Measurements from ENCODE around the gene CENPU. TPM values are rescaled to one million over a fixed set of nuclear protein-coding genes. Genes with fewer than 3 reads are reported as not detected.

CENPU gene
- total RNA-seq, 2 experiments from 2014 or later: 49.7 to 53.4 TPM

GRCh38 chr4:184729946-184730345 lies 4.0 kb downstream of the CENPU start:
- POLR2A ChIA-PET: interaction anchor here (0.7 to 1.3 kb wide), 4 partner anchors 23 to 104 kb away, joined by 3 to 4 read pairs (median 3); no protein-coding TSS in a partner anchor
- no peak for DNase-seq
- CTCF ChIA-PET: no interaction called here
- Mint-ChIP-seq H3K4me1 (ENCODE audit: low read depth) (peaks cover 21% of the 10 kb centered on the region), H3K4me3 (no peak overlapping the region), H3K27ac (no peak overlapping the region), H3K27me3 (no peaks in the 10 kb centered on the region), H3K9me3 (no peaks in the 10 kb centered on the region), H3K36me3 (ENCODE audit: low read depth) (peaks cover 54% of the 10 kb centered on the region)
- TF ChIP-seq CTCF (IDR thresholded peaks at IDR 0.05): no peak
- intact Hi-C loops (cut with micrococcal nuclease): loop anchor here (5.0 to 10.0 kb wide), 2 partner anchors 83 to 445 kb away; partner anchors contain the start of genes CASP3 and PRIMPOL
- no peak for ATAC-seq

GRCh38 chr4:184728858-184729257 lies 5.0 kb downstream of the CENPU start:
- TF ChIP-seq CTCF (IDR thresholded peaks at IDR 0.05): no peak
- Mint-ChIP-seq H3K36me3 (ENCODE audit: low read depth) (peaks cover 64% of the 10 kb centered on the region), H3K9me3 (no peaks in the 10 kb centered on the region), H3K4me3 (no peak overlapping the region), H3K27me3 (no peaks in the 10 kb centered on the region), H3K4me1 (ENCODE audit: low read depth) (peaks cover 16% of the 10 kb centered on the region), H3K27ac (no peak overlapping the region)
- ChIA-PET POLR2A (no interaction called here), CTCF (interaction anchor here (1.1 kb wide), 1 partner anchor 17 kb away, joined by 3 read pairs; no protein-coding TSS in a partner anchor)
- no peak for ATAC-seq
- no peak for DNase-seq
- intact Hi-C loops (cut with micrococcal nuclease): no loop called here

- ATAC-seq (no peak), DNase-seq (no peak)
- ChIA-PET POLR2A (interaction anchor here (0.6 to 1.0 kb wide), 2 partner anchors 20 to 24 kb away, joined by 3 read pairs; no protein-coding TSS in a partner anchor), CTCF (no interaction called here)
- peaks cover 3% of the 10 kb centered on the region for H3K9me3 Mint-ChIP-seq
- no peak for TF ChIP-seq CTCF (IDR thresholded peaks at IDR 0.05)
- H3K27me3 Mint-ChIP-seq: no peaks in the 10 kb centered on the region
- peaks cover 15% of the 10 kb centered on the region for H3K4me1 Mint-ChIP-seq (ENCODE audit: low read depth)
- peaks cover 71% of the 10 kb centered on the region for H3K36me3 Mint-ChIP-seq (ENCODE audit: low read depth)
- H3K27ac Mint-ChIP-seq: no peak overlapping the region
- intact Hi-C loops (cut with micrococcal nuclease): no loop called here
- H3K4me3 Mint-ChIP-seq: no peak overlapping the region
Observed at GRCh38 chr4:184727430-184727829, 6.5 kb downstream of the CENPU start.

- peaks cover 8% of the 10 kb centered on the region for H3K4me1 Mint-ChIP-seq (ENCODE audit: low read depth)
- ATAC-seq: no peak
- no peak for TF ChIP-seq CTCF (IDR thresholded peaks at IDR 0.05)
- no peaks in the 10 kb centered on the region for H3K27me3 Mint-ChIP-seq
- H3K4me3 Mint-ChIP-seq: no peak overlapping the region
- DNase-seq: no peak
- ChIA-PET CTCF (interaction anchor here (0.7 to 1.5 kb wide), 5 partner anchors 10 to 240 kb away, joined by 3 to 4 read pairs (median 3); partner anchors contain the start of gene CENPU), POLR2A (interaction anchor here (3.2 kb wide), 1 partner anchor 11 kb away, joined by 21 read pairs; the partner anchor contains the start of gene CENPU)
- intact Hi-C loops (cut with micrococcal nuclease): no loop called here
- no peak overlapping the region for H3K27ac Mint-ChIP-seq
- peaks cover 79% of the 10 kb centered on the region for H3K36me3 Mint-ChIP-seq (ENCODE audit: low read depth)
- H3K9me3 Mint-ChIP-seq: peaks cover 13% of the 10 kb centered on the region
Observed at GRCh38 chr4:184722798-184723197, 11.1 kb downstream of the CENPU start.

GRCh38 chr4:184721254-184721653 lies 12.6 kb downstream of the CENPU start:
- DNase-seq: no peak
- Mint-ChIP-seq H3K9me3 (peaks cover 13% of the 10 kb centered on the region), H3K4me1 (ENCODE audit: low read depth) (peaks cover 8% of the 10 kb centered on the region), H3K4me3 (no peak overlapping the region), H3K36me3 (ENCODE audit: low read depth) (peaks cover 79% of the 10 kb centered on the region), H3K27ac (no peak overlapping the region), H3K27me3 (no peaks in the 10 kb centered on the region)
- CTCF ChIA-PET: interaction anchor here (1.2 kb wide), 1 partner anchor 457 kb away, joined by 3 read pairs; no protein-coding TSS in a partner anchor
- no peak for TF ChIP-seq CTCF (IDR thresholded peaks at IDR 0.05)
- POLR2A ChIA-PET: interaction anchor here (2.4 kb wide), 1 partner anchor 12 kb away, joined by 16 read pairs; the partner anchor contains the start of gene CENPU
- intact Hi-C loops (cut with micrococcal nuclease): no loop called here
- ATAC-seq: no peak

Data from activated CD8-positive, alpha-beta T cell treated with anti-CD3 and anti-CD28 coated beads for 36 hours (primary cell).